Stimulated activated CD4-positive, alpha-beta T cell treated with anti-CD3 and anti-CD28 coated beads, Interleukin-12 subunit alpha, Interleukin-12 subunit beta, amount 100 ng/mL, for 4 hours (primary cell): ENCODE measurements around the gene HOXA13.

Experiments
- DNase-seq: peaks from one replicate; pipeline ENCODE4 v3.0.0-alpha.2; 2020

The HOXA13 gene

GRCh38 chr7:27144781-27145164 lies 55.1 kb downstream of the HOXA13 start:
- DNase-seq: no peak
